ENCODE data around the gene CELF5.
A peak's percentile ranks its signal among the peaks of the same experiment; 100 is the strongest.

The CELF5 gene

GRCh38 chr19:3204646-3205275 is 19.7 kb upstream of the CELF5 start:
- TF ChIP-seq CREB1 (IDR thresholded peaks at IDR 0.05; ENCODE audit: low read depth), result no peak
- TF ChIP-seq REST (IDR thresholded peaks at IDR 0.05; ENCODE audit: low read depth), result no peak
- TF ChIP-seq YY1 (IDR thresholded peaks at IDR 0.05; ENCODE audit: low read depth), result no peak
- no peak for TF ChIP-seq TCF12 (IDR thresholded peaks at IDR 0.05; ENCODE audit: low read depth)
- TF ChIP-seq CEBPB (IDR thresholded peaks at IDR 0.05), result no peak
- no peak for TF ChIP-seq USF1 (IDR thresholded peaks at IDR 0.05)
- TF ChIP-seq FOXM1 (IDR thresholded peaks at IDR 0.05; ENCODE audit: borderline replicate concordance, low read depth), result no peak
- TF ChIP-seq EGR1 (IDR thresholded peaks at IDR 0.05), result no peak
- TF ChIP-seq MAX (IDR thresholded peaks at IDR 0.05), result no peak
- TF ChIP-seq EP300 (IDR thresholded peaks at IDR 0.05; ENCODE audit: borderline replicate concordance), result no peak
- TF ChIP-seq TAF1 (IDR thresholded peaks at IDR 0.05; ENCODE audit: low read depth), result no peak
- TF ChIP-seq RAD21 (IDR thresholded peaks at IDR 0.05; ENCODE audit: low read depth), result no peak
- TF ChIP-seq ZBTB7A (IDR thresholded peaks at IDR 0.05; ENCODE audit: low read depth), result no peak
- no peak for TF ChIP-seq TEAD4 (IDR thresholded peaks at IDR 0.05)
- TF ChIP-seq NFIC (IDR thresholded peaks at IDR 0.05), result no peak

GRCh38 chr19:3206216-3206953 is 18.1 kb upstream of the CELF5 start:
- TF ChIP-seq USF1 (IDR thresholded peaks at IDR 0.05) (no peak), EGR1 (IDR thresholded peaks at IDR 0.05) (no peak), ZBTB7A (IDR thresholded peaks at IDR 0.05; ENCODE audit: low read depth) (no peak), TCF12 (IDR thresholded peaks at IDR 0.05; ENCODE audit: low read depth) (no peak), FOXM1 (IDR thresholded peaks at IDR 0.05; ENCODE audit: borderline replicate concordance, low read depth) (no peak), YY1 (IDR thresholded peaks at IDR 0.05; ENCODE audit: low read depth) (no peak), TEAD4 (IDR thresholded peaks at IDR 0.05) (no peak), MAX (IDR thresholded peaks at IDR 0.05) (no peak), EP300 (IDR thresholded peaks at IDR 0.05; ENCODE audit: borderline replicate concordance) (no peak), CEBPB (IDR thresholded peaks at IDR 0.05) (no peak), RAD21 (IDR thresholded peaks at IDR 0.05; ENCODE audit: low read depth) (no peak), TAF1 (IDR thresholded peaks at IDR 0.05; ENCODE audit: low read depth) (no peak), REST (IDR thresholded peaks at IDR 0.05; ENCODE audit: low read depth) (no peak)

GRCh38 chr19:3207461-3208242 is 16.8 kb upstream of the CELF5 start:
- TF ChIP-seq USF1 (IDR thresholded peaks at IDR 0.05) (peak; percentile 90), FOXM1 (IDR thresholded peaks at IDR 0.05; ENCODE audit: borderline replicate concordance, low read depth) (no peak), TEAD4 (IDR thresholded peaks at IDR 0.05) (no peak), YY1 (IDR thresholded peaks at IDR 0.05; ENCODE audit: low read depth) (no peak), ZBTB7A (IDR thresholded peaks at IDR 0.05; ENCODE audit: low read depth) (no peak), CEBPB (IDR thresholded peaks at IDR 0.05) (no peak), TAF1 (IDR thresholded peaks at IDR 0.05; ENCODE audit: low read depth) (no peak), EGR1 (IDR thresholded peaks at IDR 0.05) (no peak)

- no peak for TF ChIP-seq ZBTB7A (IDR thresholded peaks at IDR 0.05; ENCODE audit: low read depth)
- no peak for TF ChIP-seq USF1 (IDR thresholded peaks at IDR 0.05)
- TF ChIP-seq MAX (IDR thresholded peaks at IDR 0.05), result no peak
These were observed 15.9 kb upstream of the CELF5 start for GRCh38 chr19:3208317-3209207.

Data from Ishikawa (cell line).